GM23338 (cell line): ENCODE measurements around the gene RNF145.

Experiments used
- CREB1 ChIP-seq: fragments of 250-450 bp; sonication (Bioruptor Pico); IDR thresholded peaks from 2 replicates; pipeline ENCODE4 v1.5.0; 2020; ENCODE audit warnings: low read depth, mild to moderate bottlenecking, moderate library complexity
- POLR2AphosphoS5 ChIP-seq: IDR thresholded peaks from 2 replicates; pipeline ENCODE4 v1.6.1; 2016; ENCODE audit warnings: antibody characterized with exemption, low read depth
- TF ChIP-seq, protein P1 (sequence below), 2 experiments: fragments of 200-600 bp in 1 of 2; sonication (generic) in 1 of 2; conservative IDR thresholded peaks; 2 replicates each; pipeline versions ENCODE4 v1.5.1 to v1.6.1; 2016 to 2017; ENCODE audit warnings: antibody characterized with exemption in 2 of 2, low read depth in 2 of 2, mild to moderate bottlenecking in 2 of 2, moderate library complexity in 1 of 2

DNA sequence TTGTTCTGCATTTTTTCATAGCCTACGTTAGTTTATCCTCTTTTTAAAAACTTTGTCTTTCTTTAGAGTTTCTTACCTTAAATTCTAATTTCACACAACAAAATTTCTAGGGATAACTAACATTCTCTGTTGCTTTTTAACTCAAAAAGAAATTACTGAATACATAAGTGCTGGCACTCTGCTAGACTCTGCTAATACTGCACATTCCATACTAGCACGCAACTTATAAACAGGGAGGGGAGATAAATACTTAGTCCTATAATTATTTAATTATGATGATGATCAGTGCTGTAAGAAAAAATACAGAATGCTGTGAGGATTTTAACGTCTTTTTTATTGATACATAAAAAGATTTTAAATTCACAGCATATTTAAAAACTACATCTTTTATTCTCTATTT lies 25.1 kb downstream of the RNF145 start:
- TF ChIP-seq, protein P1, sequence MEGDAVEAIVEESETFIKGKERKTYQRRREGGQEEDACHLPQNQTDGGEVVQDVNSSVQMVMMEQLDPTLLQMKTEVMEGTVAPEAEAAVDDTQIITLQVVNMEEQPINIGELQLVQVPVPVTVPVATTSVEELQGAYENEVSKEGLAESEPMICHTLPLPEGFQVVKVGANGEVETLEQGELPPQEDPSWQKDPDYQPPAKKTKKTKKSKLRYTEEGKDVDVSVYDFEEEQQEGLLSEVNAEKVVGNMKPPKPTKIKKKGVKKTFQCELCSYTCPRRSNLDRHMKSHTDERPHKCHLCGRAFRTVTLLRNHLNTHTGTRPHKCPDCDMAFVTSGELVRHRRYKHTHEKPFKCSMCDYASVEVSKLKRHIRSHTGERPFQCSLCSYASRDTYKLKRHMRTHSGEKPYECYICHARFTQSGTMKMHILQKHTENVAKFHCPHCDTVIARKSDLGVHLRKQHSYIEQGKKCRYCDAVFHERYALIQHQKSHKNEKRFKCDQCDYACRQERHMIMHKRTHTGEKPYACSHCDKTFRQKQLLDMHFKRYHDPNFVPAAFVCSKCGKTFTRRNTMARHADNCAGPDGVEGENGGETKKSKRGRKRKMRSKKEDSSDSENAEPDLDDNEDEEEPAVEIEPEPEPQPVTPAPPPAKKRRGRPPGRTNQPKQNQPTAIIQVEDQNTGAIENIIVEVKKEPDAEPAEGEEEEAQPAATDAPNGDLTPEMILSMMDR (conservative IDR thresholded peaks at IDR 0.05; ENCODE audit: low read depth in 2 of 2): no peak
- TF ChIP-seq POLR2AphosphoS5 (no peak), CREB1 (no peak)
